GM18499 (cell line): Measurements from ENCODE around the gene ALOX15.
"Not testable (repeated sequence)": the region's sequence is repeated elsewhere in the genome, so short reads cannot be mapped to it uniquely, and the experiment has no call there.

Source experiments
- ATAC-seq: cut with Tn5 transposase; IDR thresholded peaks from one replicate; pipeline ENCODE4 v1.9.1; 2021; ENCODE audit warnings: moderate number of reproducible peaks; ENCODE audit not compliant: insufficient read depth, unreplicated experiment

The ALOX15 gene

GRCh38 chr17:4596636-4597380 is 44.7 kb downstream of the ALOX15 start:
- ATAC-seq = no peak

GRCh38 chr17:4595685-4596342 is 45.7 kb downstream of the ALOX15 start:
- ATAC-seq = not testable (repeated sequence)

- ATAC-seq = no peak
Measured at GRCh38 chr17:4594931-4595684, 46.4 kb downstream of the ALOX15 start.

GRCh38 chr17:4594406-4594805 is 47.1 kb downstream of the ALOX15 start:
- ATAC-seq = no peak

- ATAC-seq = no peak
Measured at GRCh38 chr17:4593021-4593421, 48.5 kb downstream of the ALOX15 start.

- ATAC-seq = no peak
Measured at GRCh38 chr17:4592240-4593005, 49.1 kb downstream of the ALOX15 start.

- no peak for ATAC-seq
Measured at GRCh38 chr17:4591529-4591928, 49.9 kb downstream of the ALOX15 start.

- ATAC-seq = no peak
Measured at GRCh38 chr17:4590981-4591453, 50.5 kb downstream of the ALOX15 start.

- not testable (repeated sequence) for ATAC-seq
Measured at GRCh38 chr17:4590042-4590441, 51.4 kb downstream of the ALOX15 start.

GRCh38 chr17:4588898-4589625 is 52.4 kb downstream of the ALOX15 start:
- no peak for ATAC-seq

- ATAC-seq = no peak
Measured at GRCh38 chr17:4588391-4588790, 53.1 kb downstream of the ALOX15 start.

- ATAC-seq = no peak
Measured at GRCh38 chr17:4587803-4588202, 53.7 kb downstream of the ALOX15 start.

GRCh38 chr17:4587195-4587594 is 54.3 kb downstream of the ALOX15 start:
- no peak for ATAC-seq

GRCh38 chr17:4586043-4586442 is 55.4 kb downstream of the ALOX15 start:
- ATAC-seq = no peak

- ATAC-seq = no peak
Measured at GRCh38 chr17:4585638-4585994, 55.9 kb downstream of the ALOX15 start.

- no peak for ATAC-seq
Measured at GRCh38 chr17:4584917-4585637, 56.4 kb downstream of the ALOX15 start.

- ATAC-seq = no peak
Measured at GRCh38 chr17:4584101-4584916, 57.2 kb downstream of the ALOX15 start, which contains the start of gene SMTNL2. Gene SMTNL2, plus strand, starts transcription at chr17:4584529. Its CDS starts 77 bp downstream, at chr17:4584606.

GRCh38 chr17:4583782-4584100 is 57.7 kb downstream of the ALOX15 start:
- ATAC-seq = no peak
